AG10803 (cell line): ENCODE results near the gene TSPEAR.

Source experiments
- DNase-seq: peaks from one replicate; pipeline ENCODE4 v3.0.0; 2010; ENCODE audit warnings: low read depth
- H3K4me3 ChIP-seq: 2 replicates; pipeline ENCODE4 v1.5.1; 2011; ENCODE audit warnings: mild to moderate bottlenecking, low read length, control low read depth
- TF ChIP-seq, protein P1 (sequence below): conservative IDR thresholded peaks from 2 replicates; pipeline ENCODE4 v1.5.1; 2011; ENCODE audit warnings: mild to moderate bottlenecking, low read length, control low read depth, inconsistent platforms

The TSPEAR gene

GRCh38 chr21:44740742-44741141, 29.4 kb upstream of the TSPEAR start:
- TF ChIP-seq, protein P1, sequence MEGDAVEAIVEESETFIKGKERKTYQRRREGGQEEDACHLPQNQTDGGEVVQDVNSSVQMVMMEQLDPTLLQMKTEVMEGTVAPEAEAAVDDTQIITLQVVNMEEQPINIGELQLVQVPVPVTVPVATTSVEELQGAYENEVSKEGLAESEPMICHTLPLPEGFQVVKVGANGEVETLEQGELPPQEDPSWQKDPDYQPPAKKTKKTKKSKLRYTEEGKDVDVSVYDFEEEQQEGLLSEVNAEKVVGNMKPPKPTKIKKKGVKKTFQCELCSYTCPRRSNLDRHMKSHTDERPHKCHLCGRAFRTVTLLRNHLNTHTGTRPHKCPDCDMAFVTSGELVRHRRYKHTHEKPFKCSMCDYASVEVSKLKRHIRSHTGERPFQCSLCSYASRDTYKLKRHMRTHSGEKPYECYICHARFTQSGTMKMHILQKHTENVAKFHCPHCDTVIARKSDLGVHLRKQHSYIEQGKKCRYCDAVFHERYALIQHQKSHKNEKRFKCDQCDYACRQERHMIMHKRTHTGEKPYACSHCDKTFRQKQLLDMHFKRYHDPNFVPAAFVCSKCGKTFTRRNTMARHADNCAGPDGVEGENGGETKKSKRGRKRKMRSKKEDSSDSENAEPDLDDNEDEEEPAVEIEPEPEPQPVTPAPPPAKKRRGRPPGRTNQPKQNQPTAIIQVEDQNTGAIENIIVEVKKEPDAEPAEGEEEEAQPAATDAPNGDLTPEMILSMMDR: no peak
- DNase-seq: no peak
- H3K4me3 ChIP-seq: no peak overlapping the region

DNA sequence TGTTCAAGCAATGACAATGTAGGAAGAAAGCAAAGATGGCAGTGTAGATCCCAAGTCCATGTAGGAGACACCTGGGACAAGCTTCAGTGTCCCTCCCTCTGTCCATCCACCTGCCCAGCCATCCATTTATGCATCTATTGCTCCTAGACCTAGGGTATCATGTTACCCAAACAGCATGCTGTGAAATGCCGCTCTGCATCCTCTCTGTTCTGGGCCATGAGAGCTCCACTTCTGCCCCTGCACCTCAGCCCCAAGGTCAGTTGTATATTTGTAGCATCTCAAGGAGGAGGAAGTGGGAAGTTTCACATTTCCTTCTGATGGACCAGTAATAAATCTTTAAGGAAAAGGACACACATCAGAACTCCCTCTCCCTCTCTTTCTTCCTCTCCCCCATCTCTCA, 27.9 kb upstream of the TSPEAR start:
- no peak for DNase-seq

DNA sequence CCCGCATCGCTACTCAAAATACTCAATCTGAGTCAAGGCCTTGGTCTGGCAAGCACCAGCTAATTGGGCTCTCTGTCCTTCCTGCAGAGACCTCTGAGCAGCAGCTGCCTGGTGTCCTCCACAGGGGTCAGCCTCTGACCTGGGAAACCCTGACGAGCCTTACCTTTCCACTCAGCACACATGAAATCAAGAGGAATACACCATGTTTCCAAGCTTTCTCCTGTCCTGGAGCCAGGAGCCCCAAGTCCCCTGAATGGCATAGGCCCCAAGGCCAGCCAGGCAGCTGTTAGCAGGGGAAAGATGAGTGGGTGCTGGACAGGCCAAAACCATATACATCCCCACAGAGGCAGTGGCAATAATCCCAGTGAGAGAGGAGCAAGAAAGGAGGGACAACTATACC, 27.2 kb upstream of the TSPEAR start:
- TF ChIP-seq, protein P1: no peak
- no peak for DNase-seq
- H3K4me3 ChIP-seq: no peak overlapping the region

More for the DNA sequence above, 27.9 kb upstream of the TSPEAR start:
- no peak overlapping the region for H3K4me3 ChIP-seq
- TF ChIP-seq, protein P1: no peak

DNA sequence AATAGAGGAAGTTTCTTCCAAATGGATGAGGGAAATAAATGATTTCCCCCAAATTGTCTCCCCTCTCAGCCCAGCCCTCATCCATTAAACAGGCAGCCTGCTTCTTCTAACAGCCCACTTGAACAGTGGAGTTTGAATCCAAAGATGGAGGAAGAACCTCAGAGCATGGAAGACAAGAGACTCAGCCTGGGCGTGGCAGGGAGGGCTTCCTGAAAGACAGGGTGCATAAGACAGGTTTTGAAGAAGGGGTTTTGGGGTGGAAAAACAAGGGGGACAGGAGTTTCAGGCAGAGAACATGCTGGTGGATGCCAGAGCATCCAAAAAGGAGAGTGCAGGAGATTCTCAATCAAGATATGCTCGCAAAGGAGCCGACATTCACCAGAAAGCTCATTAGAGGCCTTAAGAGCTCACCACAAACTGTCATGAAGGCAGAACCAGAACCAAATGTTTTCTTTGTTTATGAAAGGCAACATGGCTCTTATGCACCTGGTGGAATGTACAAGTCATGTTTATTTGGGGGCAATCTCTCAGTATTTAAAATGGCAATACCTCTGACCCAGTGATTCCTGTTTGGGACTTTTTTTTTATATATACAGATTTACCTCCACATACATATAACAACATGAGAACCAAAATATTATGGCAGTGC, 26.5 kb upstream of the TSPEAR start:
- DNase-seq: peak; percentile 13
- H3K4me3 ChIP-seq: no peak overlapping the region

GRCh38 chr21:44736291-44737004, 25.1 kb upstream of the TSPEAR start:
- TF ChIP-seq, protein P1: no peak
- DNase-seq: no peak
- H3K4me3 ChIP-seq: no peak overlapping the region

More for the DNA sequence above, 26.5 kb upstream of the TSPEAR start:
- TF ChIP-seq, protein P1: no peak

- TF ChIP-seq, protein P1: no peak
- no peak for DNase-seq
- no peak overlapping the region for H3K4me3 ChIP-seq
Measured at GRCh38 chr21:44735821-44736220, 24.4 kb upstream of the TSPEAR start.

DNA sequence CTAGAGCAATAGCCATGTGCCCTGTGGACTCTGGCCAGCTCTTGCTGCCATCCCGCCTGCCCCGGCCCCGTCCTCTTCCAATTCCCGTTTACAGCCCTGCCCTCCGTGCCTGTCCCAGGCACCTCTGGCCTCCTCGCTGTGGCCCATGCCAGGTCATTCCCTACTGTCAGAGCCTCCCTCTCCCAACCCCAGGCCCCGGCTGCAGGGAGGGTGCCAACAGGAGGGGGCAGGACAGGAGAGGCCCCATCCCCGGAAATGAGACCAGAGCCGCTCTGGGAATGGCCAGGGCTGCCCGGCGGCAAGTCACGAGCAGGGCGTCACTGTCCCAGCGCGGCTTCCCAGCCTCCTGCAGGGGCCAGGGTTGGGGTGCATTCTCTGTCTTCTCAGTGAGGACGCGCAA, 23.5 kb upstream of the TSPEAR start:
- DNase-seq: no peak
- H3K4me3 ChIP-seq: no peak overlapping the region
- TF ChIP-seq, protein P1: no peak
